ENCODE results near the gene CACNB4. TPM values are rescaled to one million over a fixed set of nuclear protein-coding genes. Genes with fewer than 3 reads are reported as not detected.

CACNB4 gene
- total and polyA plus RNA-seq, 2 donors: 3.0 to 3.5 TPM

GRCh38 chr2:152050915-152051314, 47.9 kb downstream of the CACNB4 start:
- H3K27ac ChIP-seq (ENCODE audit: low read depth in 1 of 2, low read length in 1 of 2): no peak overlapping the region
- 86% methylated on average over 6 of the region's 6 CpGs for WGBS
- no peaks in the 10 kb centered on the region for H3K36me3 ChIP-seq (ENCODE audit: control insufficient read depth in 2 of 2, insufficient read depth in 2 of 2, low read length in 1 of 2)

DNA sequence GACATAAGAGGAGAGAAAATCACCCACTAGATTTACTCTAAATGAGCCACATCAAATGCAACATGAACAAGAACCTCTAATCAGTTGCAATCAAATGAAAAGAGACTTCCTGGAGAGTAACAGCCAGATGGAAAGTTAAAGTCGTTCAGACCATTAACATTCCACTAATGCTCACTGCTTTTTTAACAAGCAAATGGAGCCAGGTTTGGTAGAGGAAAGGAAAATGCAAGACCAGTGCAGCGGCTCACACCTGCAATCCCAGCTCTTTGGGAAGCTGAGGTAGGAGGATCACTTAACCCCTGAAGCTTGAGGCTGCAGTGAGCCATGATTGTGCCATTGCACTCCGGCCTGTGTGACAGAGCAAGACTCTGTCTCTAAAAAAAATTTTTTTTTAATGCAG, 48.5 kb downstream of the CACNB4 start:
- Histone ChIP-seq H3K4me1 (ENCODE audit: control insufficient read depth in 2 of 2, insufficient read depth in 2 of 2, low read length in 2 of 2) (no peaks in the 10 kb centered on the region), H3K9me3 (ENCODE audit: control insufficient read depth in 2 of 2, insufficient read depth in 1 of 2, low read length in 1 of 2) (no peaks in the 10 kb centered on the region), H3K27ac (ENCODE audit: low read depth in 1 of 2, low read length in 1 of 2) (no peak overlapping the region), H3K4me3 (ENCODE audit: low read length in 2 of 2) (no peak overlapping the region), H3K27me3 (ENCODE audit: control insufficient read depth in 2 of 2, insufficient read depth in 1 of 2, low read length in 1 of 2) (no peaks in the 10 kb centered on the region), H3K36me3 (ENCODE audit: control insufficient read depth in 2 of 2, insufficient read depth in 2 of 2, low read length in 1 of 2) (no peaks in the 10 kb centered on the region)
- no peak for DNase-seq (ENCODE audit: low read depth in 6 of 9, low spot score in 9 of 9)
- 69% methylated on average over 3 of the region's 3 CpGs for WGBS

More at GRCh38 chr2:152050915-152051314, 47.9 kb downstream of the CACNB4 start:
- H3K27me3 ChIP-seq (ENCODE audit: control insufficient read depth in 2 of 2, insufficient read depth in 1 of 2, low read length in 1 of 2): no peaks in the 10 kb centered on the region
- H3K4me3 ChIP-seq (ENCODE audit: low read length in 2 of 2): no peak overlapping the region
- H3K4me1 ChIP-seq (ENCODE audit: control insufficient read depth in 2 of 2, insufficient read depth in 2 of 2, low read length in 2 of 2): no peaks in the 10 kb centered on the region
- no peak for DNase-seq (ENCODE audit: low read depth in 6 of 9, low spot score in 9 of 9)
- no peaks in the 10 kb centered on the region for H3K9me3 ChIP-seq (ENCODE audit: control insufficient read depth in 2 of 2, insufficient read depth in 1 of 2, low read length in 1 of 2)

DNA sequence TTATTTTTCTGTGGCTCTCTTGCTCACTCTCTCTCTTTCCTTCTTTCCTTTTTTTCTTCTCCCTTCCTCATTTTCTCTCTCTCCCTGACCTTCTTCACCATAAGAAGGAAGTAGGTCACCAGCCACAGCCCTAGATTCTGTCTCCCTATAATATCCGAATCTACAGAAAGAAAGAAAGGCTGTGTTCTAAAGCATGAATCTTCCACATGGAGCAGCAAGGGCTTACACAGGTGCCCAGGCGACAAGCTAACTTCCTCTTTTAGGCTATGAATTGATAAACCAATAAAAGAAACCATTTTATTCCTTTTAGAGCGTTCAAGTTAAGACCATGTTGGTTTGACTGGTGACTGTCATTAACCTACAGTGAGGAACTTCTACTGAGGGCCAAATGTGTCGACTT, 49.3 kb downstream of the CACNB4 start:
- Histone ChIP-seq H3K4me1 (ENCODE audit: control insufficient read depth in 2 of 2, insufficient read depth in 2 of 2, low read length in 2 of 2) (no peaks in the 10 kb centered on the region), H3K4me3 (ENCODE audit: low read length in 2 of 2) (no peak overlapping the region), H3K36me3 (ENCODE audit: control insufficient read depth in 2 of 2, insufficient read depth in 2 of 2, low read length in 1 of 2) (no peaks in the 10 kb centered on the region), H3K9me3 (ENCODE audit: control insufficient read depth in 2 of 2, insufficient read depth in 1 of 2, low read length in 1 of 2) (no peaks in the 10 kb centered on the region), H3K27me3 (ENCODE audit: control insufficient read depth in 2 of 2, insufficient read depth in 1 of 2, low read length in 1 of 2) (no peaks in the 10 kb centered on the region), H3K27ac (ENCODE audit: low read depth in 1 of 2, low read length in 1 of 2) (no peak overlapping the region)
- WGBS: 59% methylated on average over 4 of the region's 4 CpGs
- DNase-seq (ENCODE audit: low read depth in 6 of 9, low spot score in 9 of 9): no peak

DNA sequence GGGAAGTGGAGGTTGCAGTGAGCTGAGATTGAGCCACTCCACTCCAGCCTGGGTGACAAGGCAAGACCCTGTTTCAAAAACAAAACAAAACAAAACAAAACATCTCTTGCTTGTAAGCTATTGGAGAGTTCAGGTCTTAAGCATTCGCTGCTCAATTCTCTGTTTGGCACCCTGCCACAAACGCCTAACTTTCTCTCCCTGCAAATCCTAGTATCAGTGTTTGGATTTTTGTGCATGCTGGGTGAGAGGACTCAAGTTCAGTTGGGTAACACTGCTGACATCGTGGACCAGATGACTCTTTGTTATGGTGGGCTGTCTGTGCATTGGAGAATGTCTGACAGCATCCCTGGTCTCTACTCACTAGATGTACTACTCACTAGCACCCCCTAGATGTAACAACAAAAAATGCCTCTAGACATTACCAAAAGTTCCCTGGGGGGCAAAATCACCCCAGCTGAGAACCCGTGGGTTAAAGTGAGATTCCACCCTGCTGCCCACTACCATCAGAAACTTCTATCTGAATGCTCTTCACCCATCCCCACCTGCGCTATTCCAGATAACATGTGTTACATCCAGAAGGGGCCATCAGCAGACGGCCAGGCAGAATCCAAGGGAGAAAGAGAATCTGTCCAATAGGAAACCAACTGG, 50.9 kb downstream of the CACNB4 start:
- Histone ChIP-seq H3K27ac (ENCODE audit: low read depth in 1 of 2, low read length in 1 of 2) (no peak overlapping the region), H3K4me3 (ENCODE audit: low read length in 2 of 2) (no peak overlapping the region), H3K27me3 (ENCODE audit: control insufficient read depth in 2 of 2, insufficient read depth in 1 of 2, low read length in 1 of 2) (no peaks in the 10 kb centered on the region), H3K4me1 (ENCODE audit: control insufficient read depth in 2 of 2, insufficient read depth in 2 of 2, low read length in 2 of 2) (peaks cover 0 to 1% of the 10 kb centered on the region in 2 donors), H3K36me3 (ENCODE audit: control insufficient read depth in 2 of 2, insufficient read depth in 2 of 2, low read length in 1 of 2) (no peaks in the 10 kb centered on the region), H3K9me3 (ENCODE audit: control insufficient read depth in 2 of 2, insufficient read depth in 1 of 2, low read length in 1 of 2) (no peaks in the 10 kb centered on the region)
- WGBS: 92% methylated on average over 6 of the region's 6 CpGs
- DNase-seq (ENCODE audit: low read depth in 6 of 9, low spot score in 9 of 9): no peak

GRCh38 chr2:152046940-152047339, 51.9 kb downstream of the CACNB4 start:
- H3K4me3 ChIP-seq (ENCODE audit: low read length in 2 of 2): no peak overlapping the region
- H3K27ac ChIP-seq (ENCODE audit: low read depth in 1 of 2, low read length in 1 of 2): no peak overlapping the region
- H3K4me1 ChIP-seq (ENCODE audit: control insufficient read depth in 2 of 2, insufficient read depth in 2 of 2, low read length in 2 of 2): peaks cover 0 to 4% of the 10 kb centered on the region in 2 donors
- H3K36me3 ChIP-seq (ENCODE audit: control insufficient read depth in 2 of 2, insufficient read depth in 2 of 2, low read length in 1 of 2): no peaks in the 10 kb centered on the region
- DNase-seq (ENCODE audit: low read depth in 6 of 9, low spot score in 9 of 9): no peak
- H3K9me3 ChIP-seq (ENCODE audit: control insufficient read depth in 2 of 2, insufficient read depth in 1 of 2, low read length in 1 of 2): no peaks in the 10 kb centered on the region
- no peaks in the 10 kb centered on the region for H3K27me3 ChIP-seq (ENCODE audit: control insufficient read depth in 2 of 2, insufficient read depth in 1 of 2, low read length in 1 of 2)
- WGBS: 48% methylated on average over 4 of the region's 4 CpGs

DNA sequence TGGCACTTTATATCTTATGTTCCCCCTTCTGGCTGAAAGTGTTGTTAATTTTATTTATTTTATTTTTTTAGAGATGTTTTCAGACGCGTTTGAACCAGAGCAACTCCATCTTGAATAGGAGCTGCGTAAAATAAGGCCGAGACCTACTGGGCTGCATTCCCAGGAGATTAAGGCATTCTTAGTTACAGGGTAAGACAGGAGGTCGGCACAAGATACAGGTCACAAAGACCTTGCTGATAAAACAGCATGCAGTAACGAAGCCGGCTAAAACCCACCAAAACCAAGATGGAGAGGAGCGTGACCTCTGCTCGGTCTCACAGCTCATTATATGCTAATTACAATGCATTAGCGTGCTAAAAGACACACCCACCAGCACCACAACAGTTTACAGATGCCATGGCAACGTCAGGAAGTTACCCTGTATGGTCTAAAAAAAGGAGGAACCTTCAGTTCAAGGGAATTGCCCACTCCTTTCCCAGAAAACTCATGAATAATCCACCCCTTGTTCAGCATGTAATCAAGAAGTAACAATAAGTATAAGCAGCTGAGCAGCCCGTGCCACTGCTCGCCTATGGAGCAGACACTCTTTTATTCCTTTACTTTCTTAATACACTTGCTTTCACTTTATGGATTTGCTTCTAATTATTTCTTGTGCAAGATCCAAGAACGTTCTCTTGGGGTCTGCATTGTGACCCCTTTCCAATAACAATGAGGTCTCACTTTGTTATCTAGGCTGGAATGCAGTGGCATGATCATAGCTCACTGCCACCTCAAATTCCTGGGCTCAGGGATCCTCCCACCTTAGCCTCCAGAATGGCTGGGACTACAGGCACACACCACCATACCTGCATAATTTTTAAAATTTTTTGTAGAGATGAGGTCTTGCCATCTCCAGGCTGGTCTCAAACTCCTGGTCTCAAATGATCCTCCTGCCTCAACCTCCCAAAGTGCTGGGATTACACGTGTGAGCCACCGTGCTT, 55.9 kb downstream of the CACNB4 start:
- no peaks in the 10 kb centered on the region for H3K27me3 ChIP-seq (ENCODE audit: control insufficient read depth in 2 of 2, insufficient read depth in 1 of 2, low read length in 1 of 2)
- H3K36me3 ChIP-seq (ENCODE audit: control insufficient read depth in 2 of 2, insufficient read depth in 2 of 2, low read length in 1 of 2): no peaks in the 10 kb centered on the region
- no peak for DNase-seq (ENCODE audit: low read depth in 6 of 9, low spot score in 9 of 9)
- H3K9me3 ChIP-seq (ENCODE audit: control insufficient read depth in 2 of 2, insufficient read depth in 1 of 2, low read length in 1 of 2): no peaks in the 10 kb centered on the region
- WGBS: 88% methylated on average over 16 of the region's 16 CpGs
- no peak overlapping the region for H3K27ac ChIP-seq (ENCODE audit: low read depth in 1 of 2, low read length in 1 of 2)
- no peak overlapping the region for H3K4me3 ChIP-seq (ENCODE audit: low read length in 2 of 2)
- H3K4me1 ChIP-seq (ENCODE audit: control insufficient read depth in 2 of 2, insufficient read depth in 2 of 2, low read length in 2 of 2): peaks cover 0 to 7% of the 10 kb centered on the region in 2 donors

- H3K27ac ChIP-seq (ENCODE audit: low read depth in 1 of 2, low read length in 1 of 2): no peak overlapping the region
- no peak for DNase-seq (ENCODE audit: low read depth in 6 of 9, low spot score in 9 of 9)
- WGBS: 91% methylated on average over 5 of the region's 5 CpGs
- H3K36me3 ChIP-seq (ENCODE audit: control insufficient read depth in 2 of 2, insufficient read depth in 2 of 2, low read length in 1 of 2): no peaks in the 10 kb centered on the region
- no peaks in the 10 kb centered on the region for H3K9me3 ChIP-seq (ENCODE audit: control insufficient read depth in 2 of 2, insufficient read depth in 1 of 2, low read length in 1 of 2)
- H3K4me3 ChIP-seq (ENCODE audit: low read length in 2 of 2): no peak overlapping the region
- peaks cover 0 to 9% of the 10 kb centered on the region in 2 donors for H3K4me1 ChIP-seq (ENCODE audit: control insufficient read depth in 2 of 2, insufficient read depth in 2 of 2, low read length in 2 of 2)
- no peaks in the 10 kb centered on the region for H3K27me3 ChIP-seq (ENCODE audit: control insufficient read depth in 2 of 2, insufficient read depth in 1 of 2, low read length in 1 of 2)
Observed at GRCh38 chr2:152038441-152038958, 60.3 kb downstream of the CACNB4 start.

DNA sequence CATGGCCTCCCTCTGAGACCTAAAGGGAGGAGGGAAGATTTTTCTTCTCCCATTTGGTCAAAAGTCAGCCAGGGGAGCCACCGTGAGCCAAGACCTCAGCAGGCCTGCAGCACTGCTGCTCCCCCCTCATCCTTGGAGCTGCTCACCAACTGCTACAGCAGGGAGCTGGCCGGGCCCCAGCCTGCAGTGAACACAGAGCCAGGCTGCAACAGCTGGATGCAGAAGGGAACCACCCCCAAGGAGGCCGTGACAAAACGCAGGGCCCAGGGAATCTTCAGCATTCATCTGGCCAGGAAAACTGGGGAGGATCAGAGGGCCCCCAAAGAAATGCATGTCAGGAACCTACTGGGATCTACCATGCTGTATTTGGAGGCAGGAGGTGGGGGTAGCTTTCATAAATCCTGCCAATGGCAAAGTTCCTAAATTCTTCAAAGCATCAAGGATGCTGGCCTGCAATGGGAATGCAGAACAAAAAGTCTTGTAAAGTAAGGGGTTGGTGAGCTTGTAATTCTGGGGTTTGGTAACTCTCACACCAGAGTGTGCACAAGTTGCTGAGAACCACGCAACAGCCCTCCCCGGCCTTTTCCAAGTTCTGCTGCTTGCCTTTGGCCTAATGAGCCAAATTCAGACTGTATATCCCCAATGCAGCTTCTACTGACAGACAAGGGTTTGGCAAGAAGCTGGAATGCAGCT, 61.0 kb downstream of the CACNB4 start:
- Histone ChIP-seq H3K4me1 (ENCODE audit: control insufficient read depth in 2 of 2, insufficient read depth in 2 of 2, low read length in 2 of 2) (peaks cover 0 to 7% of the 10 kb centered on the region in 2 donors), H3K4me3 (ENCODE audit: low read length in 2 of 2) (no peak overlapping the region), H3K27ac (ENCODE audit: low read depth in 1 of 2, low read length in 1 of 2) (no peak overlapping the region), H3K9me3 (ENCODE audit: control insufficient read depth in 2 of 2, insufficient read depth in 1 of 2, low read length in 1 of 2) (no peaks in the 10 kb centered on the region), H3K36me3 (ENCODE audit: control insufficient read depth in 2 of 2, insufficient read depth in 2 of 2, low read length in 1 of 2) (no peaks in the 10 kb centered on the region), H3K27me3 (ENCODE audit: control insufficient read depth in 2 of 2, insufficient read depth in 1 of 2, low read length in 1 of 2) (no peaks in the 10 kb centered on the region)
- DNase-seq (ENCODE audit: low read depth in 6 of 9, low spot score in 9 of 9): no peak
- 88% methylated on average over 6 of the region's 6 CpGs for WGBS

All from thymus (tissue), 11 donors.